HCT116 (cell line): ENCODE data around the gene NAALAD2.
"Not testable (repeated sequence)": the region's sequence is repeated elsewhere in the genome, so short reads cannot be mapped to it uniquely, and the experiment has no call there.

Source experiments
- EZH2 ChIP-seq: fragments of 200-600 bp; sonication (generic); IDR thresholded peaks from 2 replicates; pipeline ENCODE4 v1.6.1; 2017; ENCODE audit warnings: antibody characterized with exemption, mixed run types
- EZH2phosphoT487 ChIP-seq: fragments of 200-600 bp; IDR thresholded peaks from 2 replicates; pipeline ENCODE4 v1.6.1; 2018; ENCODE audit warnings: antibody characterized with exemption, borderline replicate concordance
- POLR2A ChIP-seq: IDR thresholded peaks from 2 replicates; pipeline ENCODE4 v1.7.0; 2011; ENCODE audit warnings: borderline replicate concordance; ENCODE audit not compliant: insufficient read depth, insufficient read length; ENCODE audit errors: extremely low read depth
- TCF7L2 ChIP-seq: IDR thresholded peaks from 2 replicates; pipeline ENCODE4 v1.7.0; 2011; ENCODE audit warnings: borderline replicate concordance, inconsistent platforms; ENCODE audit not compliant: insufficient read depth, insufficient read length; ENCODE audit errors: extremely low read depth
- TF ChIP-seq, protein P1 (sequence below), 3 experiments: fragments of 200-600 bp in 1 of 3; sonication (generic) in 1 of 3; IDR thresholded peaks in 2 of 3; conservative IDR thresholded peaks in 1 of 3; 2 replicates each; pipeline ENCODE4 v1.5.1; 2012 to 2017; ENCODE audit warnings: low read depth in 2 of 3, low read length in 2 of 3, antibody characterized with exemption in 1 of 3, borderline replicate concordance in 1 of 3, control low read depth in 1 of 3, mild to moderate bottlenecking in 1 of 3, mixed read lengths in 1 of 3, mixed run types in 1 of 3, moderate library complexity in 1 of 3; ENCODE audit not compliant: insufficient read depth in 1 of 3
- TF ChIP-seq, protein P2 (sequence below): IDR thresholded peaks from 2 replicates; pipeline ENCODE4 v1.6.1; 2012

DNA sequence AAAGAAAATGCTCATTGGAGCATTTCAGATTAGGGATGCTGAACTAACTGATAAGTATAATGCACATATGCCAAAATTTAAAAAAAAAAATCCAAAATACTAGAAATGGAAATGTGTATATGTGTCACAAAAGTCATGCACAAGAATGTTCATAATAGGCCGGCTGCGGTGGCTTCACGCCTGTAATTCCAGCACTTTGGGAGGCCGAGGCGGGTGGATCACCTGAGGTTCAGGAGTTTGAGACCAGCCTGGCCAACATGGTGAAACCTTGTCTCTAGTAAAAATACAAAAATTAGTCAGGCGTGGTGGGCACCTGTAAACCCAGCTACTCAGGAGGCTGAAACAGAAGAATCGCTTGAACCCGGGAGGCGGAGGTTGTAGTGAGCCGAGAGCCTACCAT, 73.5 kb downstream of the NAALAD2 start:
- not testable (repeated sequence) for TF ChIP-seq POLR2A, TCF7L2, EZH2phosphoT487, EZH2
- TF ChIP-seq, protein P1, sequence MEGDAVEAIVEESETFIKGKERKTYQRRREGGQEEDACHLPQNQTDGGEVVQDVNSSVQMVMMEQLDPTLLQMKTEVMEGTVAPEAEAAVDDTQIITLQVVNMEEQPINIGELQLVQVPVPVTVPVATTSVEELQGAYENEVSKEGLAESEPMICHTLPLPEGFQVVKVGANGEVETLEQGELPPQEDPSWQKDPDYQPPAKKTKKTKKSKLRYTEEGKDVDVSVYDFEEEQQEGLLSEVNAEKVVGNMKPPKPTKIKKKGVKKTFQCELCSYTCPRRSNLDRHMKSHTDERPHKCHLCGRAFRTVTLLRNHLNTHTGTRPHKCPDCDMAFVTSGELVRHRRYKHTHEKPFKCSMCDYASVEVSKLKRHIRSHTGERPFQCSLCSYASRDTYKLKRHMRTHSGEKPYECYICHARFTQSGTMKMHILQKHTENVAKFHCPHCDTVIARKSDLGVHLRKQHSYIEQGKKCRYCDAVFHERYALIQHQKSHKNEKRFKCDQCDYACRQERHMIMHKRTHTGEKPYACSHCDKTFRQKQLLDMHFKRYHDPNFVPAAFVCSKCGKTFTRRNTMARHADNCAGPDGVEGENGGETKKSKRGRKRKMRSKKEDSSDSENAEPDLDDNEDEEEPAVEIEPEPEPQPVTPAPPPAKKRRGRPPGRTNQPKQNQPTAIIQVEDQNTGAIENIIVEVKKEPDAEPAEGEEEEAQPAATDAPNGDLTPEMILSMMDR (IDR thresholded peaks at IDR 0.05 in 2 of 3, conservative IDR thresholded peaks at IDR 0.05 in 1 of 3; ENCODE audit: borderline replicate concordance in 1 of 3, insufficient read depth in 1 of 3, low read depth in 2 of 3, low read length in 2 of 3) = not testable (repeated sequence)
- TF ChIP-seq, protein P2, sequence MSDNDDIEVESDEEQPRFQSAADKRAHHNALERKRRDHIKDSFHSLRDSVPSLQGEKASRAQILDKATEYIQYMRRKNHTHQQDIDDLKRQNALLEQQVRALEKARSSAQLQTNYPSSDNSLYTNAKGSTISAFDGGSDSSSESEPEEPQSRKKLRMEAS = not testable (repeated sequence)
